Stomach (tissue), 9 donors: Measurements from ENCODE around the gene NUDT2. TPM values are rescaled to one million over a fixed set of nuclear protein-coding genes. Genes with fewer than 3 reads are reported as not detected.
"Not testable (repeated sequence)": the region's sequence is repeated elsewhere in the genome, so short reads cannot be mapped to it uniquely, and the experiment has no call there.

Experiments
- DNase-seq, 2 donors: peaks; one replicate each; pipeline versions ENCODE4 v3.0.0 to v3.0.0-alpha.2; 2013 to 2019
- H3K27ac ChIP-seq, 5 donors: fragments of 200-600 bp in 4 of 5; sonication (generic) in 4 of 5; one replicate each; pipeline ENCODE4 v1.5.1; 2013 to 2019; ENCODE audit warnings: mild to moderate bottlenecking in 1 of 5, moderate library complexity in 1 of 5
- H3K27me3 ChIP-seq, 3 donors: fragments of 200-600 bp; sonication (generic); one replicate each; pipeline ENCODE4 v1.5.1; 2017 to 2019; ENCODE audit warnings: mixed run types in 1 of 3
- H3K36me3 ChIP-seq, 4 donors: fragments of 200-600 bp; sonication (generic); 1 replicate in 3 of 4; 2 replicates in 1 of 4; pipeline ENCODE4 v1.5.1; 2016 to 2019
- H3K4me1 ChIP-seq, 4 donors: fragments of 200-600 bp; sonication (generic); one replicate each; pipeline ENCODE4 v1.5.1; 2016 to 2019
- H3K4me3 ChIP-seq, 4 donors: fragments of 200-600 bp; sonication (generic) in 3 of 4; one replicate each; pipeline ENCODE4 v1.5.1; 2016 to 2019; ENCODE audit warnings: mild to moderate bottlenecking in 1 of 4
- H3K9me3 ChIP-seq, 4 donors: fragments of 200-600 bp; sonication (generic); one replicate each; pipeline ENCODE4 v1.5.1; 2016 to 2019
- EP300 ChIP-seq: sonication (generic); formaldehyde crosslinking; IDR thresholded peaks from one replicate; pipeline ENCODE4 v1.6.1; 2017; ENCODE audit warnings: antibody characterized with exemption
- POLR2A ChIP-seq, 4 donors: fragments of 450-650 bp; IDR thresholded peaks; one replicate each; pipeline ENCODE4 v1.6.1; 2016; ENCODE audit warnings: antibody characterized with exemption in 4 of 4, control low read depth in 2 of 4, mild to moderate bottlenecking in 1 of 4, moderate library complexity in 1 of 4
- POLR2AphosphoS5 ChIP-seq, 3 donors: sonication (generic); formaldehyde crosslinking; IDR thresholded peaks; one replicate each; pipeline ENCODE4 v1.6.1; 2016; ENCODE audit warnings: antibody characterized with exemption in 3 of 3
- WGBS, 5 donors: extraction: QIAGEN DNeasy Blood & Tissue Kit in 3 of 5; methylation state at CpG; one replicate each; pipeline versions ENCODE4 v1.1.5 to v1.1.7; 2013 to 2018; 5-methylcytosine and 5-hydroxymethylcytosine counted together
- intact Hi-C: fragments of 100-400 bp; cut with DNase I; formaldehyde crosslinking; loops from one replicate; pipeline ENCODE4 v1.15.1; 2023; ENCODE audit warnings: low total_unique reads
- polyA plus RNA-seq, 3 donors: library from polyadenylated mRNA; stranded (reverse); fragments of 200-250 nt; gene quantifications; one replicate each; pipeline ENCODE4 v1.2.3, GENCODE V29; 2013
- total RNA-seq, 5 donors: library from RNA; depleted of rRNA; stranded (reverse); fragments of >200 nt; gene quantifications; one replicate each; pipeline versions ENCODE4 v1.1.0 to v1.2.3, GENCODE V29; 2014 to 2016
- TF ChIP-seq, protein P1 (sequence below), 7 experiments: fragments of 450-650 bp in 4 of 7; fragments of 200-600 bp in 3 of 7; sonication (generic) in 3 of 7; IDR thresholded peaks; one replicate each; pipeline ENCODE4 v1.5.1; 2016 to 2019; ENCODE audit warnings: antibody characterized with exemption in 7 of 7, control low read depth in 2 of 7, mild to moderate bottlenecking in 1 of 7
- donor health status: healthy with polysubstance abuse.
- donor health status: Bipolar disorder and iron deficiency.
- donor health status: healthy.

Gene NUDT2
- total and polyA plus RNA-seq, 8 donors, result 0.87 to 73.2 (median 23.1) TPM

DNA sequence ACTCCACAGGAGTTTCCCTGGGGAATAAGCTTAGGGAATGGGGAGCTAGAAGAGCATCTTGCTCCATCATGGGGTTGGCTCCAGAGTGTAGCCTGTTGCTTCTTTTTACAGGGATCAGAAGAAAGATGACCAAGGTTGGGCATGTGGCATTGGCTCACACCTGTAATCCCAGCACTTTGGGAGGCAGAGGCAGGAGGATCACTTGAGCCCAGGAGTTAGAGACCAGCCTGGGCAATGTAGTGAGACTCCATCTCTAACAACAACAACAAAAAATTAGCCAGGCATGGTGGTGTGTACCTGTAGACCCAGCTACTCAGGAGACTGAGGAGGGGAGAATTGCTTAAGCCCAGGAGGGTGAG is 18.4 kb downstream of the NUDT2 start:
- intact Hi-C loops, result no loop called here
- H3K4me3 ChIP-seq, result no peak overlapping the region

DNA sequence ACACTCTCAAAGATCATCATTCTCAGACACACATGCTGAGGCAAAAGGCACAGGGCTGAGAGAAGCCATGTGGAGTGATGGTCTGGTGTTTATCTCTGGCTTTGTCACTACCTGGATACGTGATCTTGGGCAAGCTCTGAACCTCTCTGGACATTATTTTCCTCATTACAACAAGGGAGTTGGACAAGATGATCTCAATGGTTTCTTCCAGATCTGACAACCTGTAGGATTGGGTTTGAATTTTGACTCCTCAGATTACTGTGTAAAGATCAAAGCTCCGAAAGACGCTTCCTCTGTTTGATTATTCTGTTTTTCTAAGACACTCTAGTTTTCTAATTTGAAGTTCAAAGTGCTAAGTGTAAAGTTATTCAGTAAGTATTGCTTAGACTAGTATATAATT is 20.0 kb downstream of the NUDT2 start:
- H3K27me3 ChIP-seq, result no peaks in the 10 kb centered on the region
- peaks cover 0 to under 1% (median 0%) of the 10 kb centered on the region in 4 donors for H3K36me3 ChIP-seq
- TF ChIP-seq POLR2AphosphoS5 (IDR thresholded peaks at IDR 0.05) (no peak), POLR2A (IDR thresholded peaks at IDR 0.05) (no peak), EP300 (no peak)
- TF ChIP-seq, protein P1, sequence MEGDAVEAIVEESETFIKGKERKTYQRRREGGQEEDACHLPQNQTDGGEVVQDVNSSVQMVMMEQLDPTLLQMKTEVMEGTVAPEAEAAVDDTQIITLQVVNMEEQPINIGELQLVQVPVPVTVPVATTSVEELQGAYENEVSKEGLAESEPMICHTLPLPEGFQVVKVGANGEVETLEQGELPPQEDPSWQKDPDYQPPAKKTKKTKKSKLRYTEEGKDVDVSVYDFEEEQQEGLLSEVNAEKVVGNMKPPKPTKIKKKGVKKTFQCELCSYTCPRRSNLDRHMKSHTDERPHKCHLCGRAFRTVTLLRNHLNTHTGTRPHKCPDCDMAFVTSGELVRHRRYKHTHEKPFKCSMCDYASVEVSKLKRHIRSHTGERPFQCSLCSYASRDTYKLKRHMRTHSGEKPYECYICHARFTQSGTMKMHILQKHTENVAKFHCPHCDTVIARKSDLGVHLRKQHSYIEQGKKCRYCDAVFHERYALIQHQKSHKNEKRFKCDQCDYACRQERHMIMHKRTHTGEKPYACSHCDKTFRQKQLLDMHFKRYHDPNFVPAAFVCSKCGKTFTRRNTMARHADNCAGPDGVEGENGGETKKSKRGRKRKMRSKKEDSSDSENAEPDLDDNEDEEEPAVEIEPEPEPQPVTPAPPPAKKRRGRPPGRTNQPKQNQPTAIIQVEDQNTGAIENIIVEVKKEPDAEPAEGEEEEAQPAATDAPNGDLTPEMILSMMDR (IDR thresholded peaks at IDR 0.05), result no peak
- 87 to 98% (median 91%) methylated on average over 3 of the region's 3 CpGs for WGBS, 5 donors
- no peaks in the 10 kb centered on the region for H3K9me3 ChIP-seq
- DNase-seq, result no peak
- H3K27ac ChIP-seq, result no peak overlapping the region
- intact Hi-C loops, result no loop called here
- H3K4me1 ChIP-seq, result peaks cover 14 to 60% (median 25%) of the 10 kb centered on the region in 4 donors
- no peak overlapping the region for H3K4me3 ChIP-seq

More for the DNA sequence above, 18.4 kb downstream of the NUDT2 start:
- H3K36me3 ChIP-seq, result peaks cover 0 to 15% (median 7%) of the 10 kb centered on the region in 4 donors
- H3K4me1 ChIP-seq, result peaks cover 30 to 70% (median 40%) of the 10 kb centered on the region in 4 donors
- H3K27ac ChIP-seq, result peak overlapping the region in 4 of 5 donors; percentile 2 to 89 (median 54)
- no peak for TF ChIP-seq POLR2A (IDR thresholded peaks at IDR 0.05)
- TF ChIP-seq POLR2AphosphoS5 (IDR thresholded peaks at IDR 0.05), result no peak
- TF ChIP-seq EP300, result no peak
- TF ChIP-seq, protein P1 (IDR thresholded peaks at IDR 0.05), result no peak
- no peaks in the 10 kb centered on the region for H3K9me3 ChIP-seq
- DNase-seq, result no peak
- H3K27me3 ChIP-seq, result no peaks in the 10 kb centered on the region

DNA sequence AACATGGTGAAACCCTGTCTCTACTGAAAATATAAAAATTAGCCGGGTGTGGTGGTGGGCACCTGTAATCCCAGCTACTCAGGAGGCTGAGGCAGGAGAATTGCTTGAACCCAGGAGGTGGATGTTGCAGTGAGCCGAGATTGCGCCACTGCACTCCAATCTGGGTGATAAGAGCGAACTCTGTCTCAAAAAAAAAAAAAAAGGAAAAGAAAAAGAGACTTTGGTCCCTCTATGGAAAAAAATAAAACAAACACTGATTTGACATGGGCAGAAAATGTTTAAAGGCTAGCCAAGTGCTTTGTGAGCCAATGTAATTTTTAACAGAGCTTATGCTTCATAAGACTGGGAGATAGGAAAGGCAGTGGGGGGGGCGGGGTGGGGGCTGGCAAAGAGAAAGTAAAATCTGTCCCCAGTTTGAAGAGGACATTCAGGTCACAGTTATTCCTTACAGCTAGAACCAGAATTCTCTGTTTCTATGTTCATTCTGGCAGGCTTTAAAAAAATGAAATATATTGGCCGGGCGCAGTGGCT is 22.8 kb downstream of the NUDT2 start:
- peak overlapping the region; percentile 66 to 90 (median 77) for H3K27ac ChIP-seq
- TF ChIP-seq POLR2AphosphoS5 (IDR thresholded peaks at IDR 0.05), result peak in 1 of 3 donors; percentile 17
- H3K36me3 ChIP-seq, intact Hi-C loops, H3K27me3 ChIP-seq: not testable (repeated sequence)
- DNase-seq, result peak; percentile 49 to 77
- peaks cover 0 to 11% (median 0%) of the 10 kb centered on the region in 4 donors for H3K9me3 ChIP-seq
- H3K4me1 ChIP-seq, result peaks cover 0 to 34% (median 4%) of the 10 kb centered on the region in 4 donors
- WGBS, 5 donors, result 32 to 68% (median 40%) methylated on average over 7 of the region's 7 CpGs
- H3K4me3 ChIP-seq, result peak overlapping the region in 3 of 4 donors; percentile 6 to 30 (median 19)

DNA sequence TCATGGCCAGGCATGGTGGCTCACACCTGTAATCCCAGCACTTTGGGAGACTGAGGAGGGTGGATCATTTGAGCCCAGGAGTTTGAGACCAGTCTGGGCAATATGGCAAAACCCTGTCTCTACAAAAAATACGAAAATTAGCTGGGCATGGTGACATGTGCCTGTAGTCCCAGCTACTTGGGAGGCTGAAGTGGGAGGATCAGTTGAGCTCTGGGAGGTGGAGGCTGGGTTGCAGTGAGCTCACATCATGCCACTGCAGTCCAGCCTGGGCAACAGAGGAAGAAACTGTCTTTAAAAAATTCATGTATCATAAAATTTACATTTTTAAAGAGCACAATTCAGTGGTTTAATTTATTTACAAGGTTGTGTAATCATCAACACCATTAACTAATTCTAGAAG is 23.6 kb downstream of the NUDT2 start:
- peak overlapping the region; percentile 66 to 90 (median 77) for H3K27ac ChIP-seq
- 72 to 91% (median 75%) methylated on average over 1 of the region's 1 CpG for WGBS, 5 donors
- peak overlapping the region in 2 of 4 donors; percentile 6 to 30 for H3K4me3 ChIP-seq

DNA sequence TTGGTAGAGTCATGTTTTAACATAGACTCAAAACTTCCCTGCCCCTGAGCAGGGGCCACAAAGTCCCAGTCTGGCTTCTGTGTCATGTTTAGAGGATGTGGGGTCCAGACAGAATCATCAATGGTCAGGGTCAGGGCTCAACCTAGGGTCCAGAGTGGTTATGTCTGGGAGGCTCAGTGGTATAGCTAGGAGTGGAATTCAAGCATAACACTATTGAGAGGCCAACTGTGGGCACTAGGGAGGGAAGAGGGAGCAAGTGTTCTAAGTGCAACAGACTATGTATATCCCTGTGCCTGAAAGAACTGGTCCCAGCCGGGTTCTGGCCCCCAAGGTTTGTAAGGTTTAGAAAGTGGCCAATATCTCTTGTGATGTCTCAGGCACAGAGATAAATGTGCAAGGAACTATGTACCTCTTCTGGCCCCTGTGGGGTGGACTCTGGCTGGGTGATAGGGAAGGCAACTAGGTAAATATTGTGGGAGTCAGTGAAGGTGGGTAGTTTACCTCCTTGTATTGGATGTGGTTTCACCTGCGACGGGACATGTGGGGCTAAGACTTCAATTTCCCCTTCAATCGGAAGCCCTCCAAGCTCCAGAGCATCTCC is 33.3 kb downstream of the NUDT2 start:
- WGBS, 5 donors, result 62 to 85% (median 76%) methylated on average over 4 of the region's 4 CpGs
- Histone ChIP-seq H3K27ac (no peak overlapping the region), H3K9me3 (no peaks in the 10 kb centered on the region), H3K4me1 (no peaks in the 10 kb centered on the region), H3K27me3 (no peaks in the 10 kb centered on the region), H3K36me3 (peaks cover 0 to 8% (median 3%) of the 10 kb centered on the region in 4 donors), H3K4me3 (no peak overlapping the region)
- TF ChIP-seq EP300 (no peak), POLR2A (IDR thresholded peaks at IDR 0.05) (no peak), POLR2AphosphoS5 (IDR thresholded peaks at IDR 0.05) (no peak)
- TF ChIP-seq, protein P1 (IDR thresholded peaks at IDR 0.05), result no peak
- DNase-seq, result peak in 1 of 2 donors; percentile 10
- intact Hi-C loops, result no loop called here

More for the DNA sequence above, 23.6 kb downstream of the NUDT2 start:
- H3K4me1 ChIP-seq, result peaks cover 0 to 27% (median under 1%) of the 10 kb centered on the region in 4 donors
- DNase-seq, H3K27me3 ChIP-seq, intact Hi-C loops, H3K36me3 ChIP-seq: not testable (repeated sequence)
- peaks cover 0 to 11% (median 0%) of the 10 kb centered on the region in 4 donors for H3K9me3 ChIP-seq
